OCI-LY7 (cell line): ENCODE results near the gene FMNL2.

Source experiments
- EZH2phosphoT487 ChIP-seq: fragments of 200-600 bp; sonication (generic); IDR thresholded peaks from 2 replicates; pipeline ENCODE4 v1.6.1; 2018; ENCODE audit warnings: low read depth, borderline replicate concordance, mild to moderate bottlenecking, mixed run types, antibody characterized with exemption, low read length, moderate library complexity, mixed read lengths
- TF ChIP-seq, protein P1 (sequence below): fragments of 200-600 bp; sonication (generic); conservative IDR thresholded peaks from 2 replicates; pipeline ENCODE4 v1.5.1; 2014; ENCODE audit warnings: mild to moderate bottlenecking, antibody characterized with exemption, low read length, moderate library complexity, mixed read lengths

DNA sequence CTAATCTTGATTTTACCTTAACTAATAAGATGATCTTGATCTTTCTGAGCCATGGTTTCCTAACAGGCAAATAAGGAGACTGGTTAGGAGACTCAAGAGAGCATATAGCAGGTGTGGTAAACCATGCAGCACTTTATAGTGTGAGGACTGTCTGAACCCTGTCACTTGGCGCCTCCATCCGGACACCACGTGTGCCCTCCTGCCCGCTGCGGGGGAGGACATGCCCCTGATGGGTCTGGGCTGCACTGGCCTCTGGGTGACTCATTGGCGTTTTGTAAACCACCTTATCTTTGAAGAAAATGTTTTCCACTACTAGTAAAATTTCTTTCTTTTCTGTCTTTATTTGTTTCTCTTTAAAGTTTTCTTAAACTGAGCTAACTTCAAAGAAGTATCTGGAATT lies 131.1 kb downstream of the FMNL2 start:
- TF ChIP-seq EZH2phosphoT487 = no peak
- TF ChIP-seq, protein P1, sequence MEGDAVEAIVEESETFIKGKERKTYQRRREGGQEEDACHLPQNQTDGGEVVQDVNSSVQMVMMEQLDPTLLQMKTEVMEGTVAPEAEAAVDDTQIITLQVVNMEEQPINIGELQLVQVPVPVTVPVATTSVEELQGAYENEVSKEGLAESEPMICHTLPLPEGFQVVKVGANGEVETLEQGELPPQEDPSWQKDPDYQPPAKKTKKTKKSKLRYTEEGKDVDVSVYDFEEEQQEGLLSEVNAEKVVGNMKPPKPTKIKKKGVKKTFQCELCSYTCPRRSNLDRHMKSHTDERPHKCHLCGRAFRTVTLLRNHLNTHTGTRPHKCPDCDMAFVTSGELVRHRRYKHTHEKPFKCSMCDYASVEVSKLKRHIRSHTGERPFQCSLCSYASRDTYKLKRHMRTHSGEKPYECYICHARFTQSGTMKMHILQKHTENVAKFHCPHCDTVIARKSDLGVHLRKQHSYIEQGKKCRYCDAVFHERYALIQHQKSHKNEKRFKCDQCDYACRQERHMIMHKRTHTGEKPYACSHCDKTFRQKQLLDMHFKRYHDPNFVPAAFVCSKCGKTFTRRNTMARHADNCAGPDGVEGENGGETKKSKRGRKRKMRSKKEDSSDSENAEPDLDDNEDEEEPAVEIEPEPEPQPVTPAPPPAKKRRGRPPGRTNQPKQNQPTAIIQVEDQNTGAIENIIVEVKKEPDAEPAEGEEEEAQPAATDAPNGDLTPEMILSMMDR = no peak
